Fibroblast of lung (primary cell): ENCODE measurements around the gene SART3. TPM values are rescaled to one million over a fixed set of nuclear protein-coding genes. Genes with fewer than 3 reads are reported as not detected.

Source experiments
- DNase-seq, 2 donors: peaks; one replicate each; pipeline versions ENCODE4 v3.0.0 to v3.0.0-alpha.2; 2010; ENCODE audit warnings: low read depth in 2 of 2
- H2AFZ ChIP-seq: 2 replicates; pipeline ENCODE4 v1.5.1; 2012; ENCODE audit warnings: low read length, control low read depth, inconsistent platforms
- H3K27ac ChIP-seq: 2 replicates; pipeline ENCODE4 v1.5.1; 2011; ENCODE audit warnings: low read length, control low read depth; ENCODE audit not compliant: insufficient read depth
- H3K27me3 ChIP-seq: 2 replicates; pipeline ENCODE4 v1.5.1; 2011; ENCODE audit warnings: mild to moderate bottlenecking, low read length; ENCODE audit not compliant: control insufficient read depth, insufficient read depth
- H3K36me3 ChIP-seq: 2 replicates; pipeline ENCODE4 v1.5.1; 2011; ENCODE audit warnings: low read length; ENCODE audit not compliant: control insufficient read depth, insufficient read depth
- H3K4me1 ChIP-seq: 2 replicates; pipeline ENCODE4 v1.5.1; 2011; ENCODE audit warnings: low read length; ENCODE audit not compliant: control insufficient read depth, insufficient read depth; ENCODE audit errors: extremely low read depth
- H3K4me2 ChIP-seq: 2 replicates; pipeline ENCODE4 v1.5.1; 2011; ENCODE audit warnings: low read length, control low read depth; ENCODE audit not compliant: insufficient read depth; ENCODE audit errors: extremely low read depth
- H3K4me3 ChIP-seq, 4 experiments: fragments of 200-600 bp in 1 of 4; sonication (generic) in 1 of 4; replicated peaks in 1 of 4; 2 replicates each; pipeline ENCODE4 v1.5.1; 2011 to 2016; ENCODE audit warnings: low read length in 4 of 4, low read depth in 3 of 4, mild to moderate bottlenecking in 3 of 4, control low read depth in 2 of 4, inconsistent platforms in 1 of 4, mixed read lengths in 1 of 4; ENCODE audit not compliant: insufficient read depth in 1 of 4; ENCODE audit errors: control extremely low read depth in 1 of 4
- H3K79me2 ChIP-seq: 2 replicates; pipeline ENCODE4 v1.5.1; 2012; ENCODE audit warnings: mild to moderate bottlenecking, low read length, inconsistent platforms; ENCODE audit not compliant: control insufficient read depth, insufficient read depth
- H3K9ac ChIP-seq: 2 replicates; pipeline ENCODE4 v1.5.1; 2011; ENCODE audit warnings: mild to moderate bottlenecking, low read length, control low read depth; ENCODE audit not compliant: insufficient read depth
- H3K9me3 ChIP-seq: 2 replicates; pipeline ENCODE4 v1.5.1; 2012; ENCODE audit warnings: low read depth, low read length; ENCODE audit not compliant: control insufficient read depth, insufficient read depth
- H4K20me1 ChIP-seq: 2 replicates; pipeline ENCODE4 v1.5.1; 2011; ENCODE audit warnings: low read length; ENCODE audit not compliant: control insufficient read depth, insufficient read depth; ENCODE audit errors: extremely low read depth
- EZH2 ChIP-seq: IDR thresholded peaks from 2 replicates; pipeline ENCODE4 v1.5.1; 2012; ENCODE audit warnings: low read length, control low read depth, mild to moderate bottlenecking; ENCODE audit errors: missing control alignments
- polyA plus RNA-seq, 2 donors: library from polyadenylated mRNA; depleted of rRNA in 1 of 2; stranded (reverse) in 1 of 2; unstranded in 1 of 2; fragments of >200 nt; gene quantifications; 2 replicates each; pipeline ENCODE4 v1.2.1, GENCODE V29; 2011 to 2012; ENCODE audit warnings: missing spikeins in 1 of 2
- total RNA-seq: library from RNA; depleted of rRNA; stranded (reverse); fragments of >200 nt; gene quantifications from 2 replicates; pipeline ENCODE4 v1.2.1, GENCODE V29; 2014
- TF ChIP-seq, protein P1 (sequence below), 2 donors: IDR thresholded peaks in 1 of 2; conservative IDR thresholded peaks in 1 of 2; 1 replicate in 1 of 2; 2 replicates in 1 of 2; pipeline ENCODE4 v1.5.1; 2011 to 2012; ENCODE audit warnings: low read length in 2 of 2, control low read depth in 1 of 2, inconsistent platforms in 1 of 2, low read depth in 1 of 2, mild to moderate bottlenecking in 1 of 2

SART3 gene
- total and polyA plus RNA-seq, 2 donors (not counting 1 experiment from before 2014, with no cell fraction given), result 15.5 to 157 TPM

- Histone ChIP-seq H3K9me3 (no peaks in the 10 kb centered on the region), H3K4me2 (peak overlapping the region; percentile 94), H3K36me3 (peaks cover 15% of the 10 kb centered on the region), H3K4me1 (peaks cover 19% of the 10 kb centered on the region), H3K9ac (peak overlapping the region; percentile 72), H3K79me2 (peaks cover 35% of the 10 kb centered on the region), H2AFZ (no peak overlapping the region), H4K20me1 (no peaks in the 10 kb centered on the region), H3K27ac (peak overlapping the region; percentile 58), H3K4me3 (peak overlapping the region; percentile 66 to 97 (median 82)), H3K27me3 (no peaks in the 10 kb centered on the region)
- DNase-seq, result no peak
- TF ChIP-seq EZH2, result no peak
- TF ChIP-seq, protein P1, sequence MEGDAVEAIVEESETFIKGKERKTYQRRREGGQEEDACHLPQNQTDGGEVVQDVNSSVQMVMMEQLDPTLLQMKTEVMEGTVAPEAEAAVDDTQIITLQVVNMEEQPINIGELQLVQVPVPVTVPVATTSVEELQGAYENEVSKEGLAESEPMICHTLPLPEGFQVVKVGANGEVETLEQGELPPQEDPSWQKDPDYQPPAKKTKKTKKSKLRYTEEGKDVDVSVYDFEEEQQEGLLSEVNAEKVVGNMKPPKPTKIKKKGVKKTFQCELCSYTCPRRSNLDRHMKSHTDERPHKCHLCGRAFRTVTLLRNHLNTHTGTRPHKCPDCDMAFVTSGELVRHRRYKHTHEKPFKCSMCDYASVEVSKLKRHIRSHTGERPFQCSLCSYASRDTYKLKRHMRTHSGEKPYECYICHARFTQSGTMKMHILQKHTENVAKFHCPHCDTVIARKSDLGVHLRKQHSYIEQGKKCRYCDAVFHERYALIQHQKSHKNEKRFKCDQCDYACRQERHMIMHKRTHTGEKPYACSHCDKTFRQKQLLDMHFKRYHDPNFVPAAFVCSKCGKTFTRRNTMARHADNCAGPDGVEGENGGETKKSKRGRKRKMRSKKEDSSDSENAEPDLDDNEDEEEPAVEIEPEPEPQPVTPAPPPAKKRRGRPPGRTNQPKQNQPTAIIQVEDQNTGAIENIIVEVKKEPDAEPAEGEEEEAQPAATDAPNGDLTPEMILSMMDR (conservative IDR thresholded peaks at IDR 0.05 in 1 of 2, IDR thresholded peaks at IDR 0.05 in 1 of 2; ENCODE audit: low read depth in 1 of 2, low read length in 2 of 2), result no peak
These were observed 36.0 kb upstream of the SART3 start for GRCh38 chr12:108596854-108597558.

DNA sequence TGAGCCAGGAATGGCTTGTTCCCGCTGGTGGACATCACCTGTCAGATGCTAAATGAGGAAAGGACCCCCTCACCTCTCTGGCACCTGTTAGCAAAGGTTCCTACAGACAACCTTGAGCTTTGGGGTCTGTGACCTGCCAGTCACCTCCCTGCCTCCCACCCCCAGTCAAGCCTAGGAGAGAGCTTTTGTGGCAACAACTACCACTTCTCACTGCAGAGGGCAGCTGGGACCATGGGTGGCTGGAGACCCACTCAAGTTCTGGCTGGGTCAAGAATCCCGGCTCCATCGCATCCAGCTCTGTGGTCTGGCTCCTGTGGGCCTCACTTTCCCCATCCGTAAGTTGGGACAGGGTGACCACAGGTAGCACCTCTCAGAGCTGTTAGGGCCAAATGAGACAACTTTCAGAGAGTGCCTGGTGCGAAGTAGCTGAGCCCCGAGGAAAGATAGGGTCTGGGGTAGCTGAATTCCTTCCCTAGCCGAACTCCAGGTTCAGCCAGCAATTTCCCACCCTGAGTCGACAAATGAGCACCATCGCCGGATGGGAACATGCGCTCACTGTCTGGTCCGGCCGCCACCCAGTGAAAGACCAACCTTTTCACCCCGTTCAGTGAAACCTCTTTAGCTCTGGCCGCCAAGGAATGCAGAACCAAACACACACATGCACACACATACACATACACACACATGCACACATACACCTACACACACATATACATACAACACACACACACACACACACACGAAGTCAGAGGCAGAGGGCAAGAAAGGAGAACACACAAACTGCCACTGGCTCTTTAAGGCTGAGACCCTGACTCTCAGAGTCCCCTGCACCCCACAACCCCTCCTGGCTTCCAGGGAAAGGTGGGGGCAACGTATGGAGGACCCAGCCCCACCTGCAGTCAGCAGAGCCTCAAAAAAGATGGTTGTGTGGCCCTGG lies 35.0 kb upstream of the SART3 start:
- Histone ChIP-seq H3K9ac (peak overlapping the region; percentile 4), H2AFZ (no peak overlapping the region), H3K27ac (peak overlapping the region; percentile 28), H4K20me1 (no peaks in the 10 kb centered on the region), H3K4me1 (peaks cover 19% of the 10 kb centered on the region), H3K4me3 (peak overlapping the region; percentile 66 to 97 (median 82)), H3K9me3 (no peaks in the 10 kb centered on the region), H3K36me3 (peaks cover 19% of the 10 kb centered on the region), H3K27me3 (no peaks in the 10 kb centered on the region), H3K79me2 (peaks cover 35% of the 10 kb centered on the region), H3K4me2 (peak overlapping the region; percentile 94)
- TF ChIP-seq EZH2, result no peak
- TF ChIP-seq, protein P1 (conservative IDR thresholded peaks at IDR 0.05 in 1 of 2, IDR thresholded peaks at IDR 0.05 in 1 of 2; ENCODE audit: low read depth in 1 of 2, low read length in 2 of 2), result no peak
- DNase-seq, result no peak

DNA sequence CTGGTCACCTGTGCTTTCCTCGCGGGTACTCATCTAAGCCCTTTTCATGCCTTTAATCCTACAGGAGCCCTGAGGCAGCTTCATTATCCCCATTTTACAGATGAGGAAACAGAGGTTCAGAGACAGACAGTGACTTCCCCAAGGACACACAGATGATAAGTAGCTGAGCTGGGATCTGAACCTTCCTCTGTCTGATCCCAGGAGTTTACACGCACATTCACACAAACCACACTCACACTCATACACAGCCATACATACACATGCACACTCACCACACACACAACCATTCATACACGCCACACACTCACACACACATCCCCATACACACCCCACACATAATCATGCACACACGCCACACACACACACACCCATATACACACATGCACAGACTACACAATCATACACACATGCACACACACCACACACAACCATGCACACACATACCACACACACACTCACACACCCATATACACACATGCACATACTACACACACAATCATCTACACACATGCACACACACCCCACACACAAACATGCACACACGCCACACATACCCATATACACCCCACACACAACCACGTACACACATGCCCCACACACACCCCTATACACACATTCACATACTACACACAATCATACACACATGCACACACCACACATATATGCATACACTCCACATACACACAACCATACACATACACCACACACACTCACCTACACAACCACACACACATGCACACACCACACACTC lies 34.2 kb upstream of the SART3 start:
- Histone ChIP-seq H3K79me2 (peaks cover 35% of the 10 kb centered on the region), H3K9me3 (no peaks in the 10 kb centered on the region), H3K4me3 (peak overlapping the region; percentile 66 to 97 (median 82)), H4K20me1 (no peaks in the 10 kb centered on the region), H3K9ac (peak overlapping the region; percentile 4), H3K27ac (no peak overlapping the region), H2AFZ (no peak overlapping the region), H3K36me3 (peaks cover 19% of the 10 kb centered on the region), H3K4me2 (peak overlapping the region; percentile 94), H3K4me1 (peaks cover 19% of the 10 kb centered on the region), H3K27me3 (no peaks in the 10 kb centered on the region)
- TF ChIP-seq EZH2, result no peak
- TF ChIP-seq, protein P1 (conservative IDR thresholded peaks at IDR 0.05 in 1 of 2, IDR thresholded peaks at IDR 0.05 in 1 of 2; ENCODE audit: low read depth in 1 of 2, low read length in 2 of 2), result no peak
- no peak for DNase-seq
